C4-2B (cell line): ENCODE results near the gene LITAF.

Source experiments
- ZFX ChIP-seq: fragments of 450-650 bp; IDR thresholded peaks from 2 replicates; pipeline ENCODE4 v1.6.1; 2017
- TF ChIP-seq, protein P1 (sequence below): fragments of 450-650 bp; conservative IDR thresholded peaks from 2 replicates; pipeline ENCODE4 v1.5.1; 2017; ENCODE audit warnings: mild to moderate bottlenecking

DNA sequence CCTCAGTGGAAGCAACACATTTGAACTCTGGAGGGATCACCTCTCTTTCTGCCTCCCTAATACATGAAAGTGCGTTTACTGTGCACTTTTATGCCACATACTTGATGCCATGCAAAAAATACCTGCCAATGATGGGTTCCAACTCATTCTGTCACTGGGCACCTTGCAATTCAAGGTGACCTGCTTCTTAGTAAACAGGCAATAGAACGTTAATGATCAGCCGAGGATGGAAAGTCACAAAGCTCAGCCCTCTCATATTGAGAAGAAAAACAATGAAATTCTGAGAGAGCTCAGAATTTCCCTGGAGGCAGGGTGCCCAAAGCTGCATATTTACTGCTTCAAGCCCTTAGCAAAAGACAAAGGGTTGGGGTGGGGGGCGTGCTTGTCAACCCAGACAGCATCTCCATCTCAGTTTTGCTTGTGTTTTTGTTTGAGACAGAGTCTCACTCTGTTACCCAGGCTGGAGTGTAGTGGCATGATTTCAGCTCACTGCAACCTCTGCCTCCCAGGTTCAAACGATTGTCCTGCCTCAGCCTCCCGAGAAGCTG lies 23.2 kb downstream of the LITAF start:
- TF ChIP-seq, protein P1, sequence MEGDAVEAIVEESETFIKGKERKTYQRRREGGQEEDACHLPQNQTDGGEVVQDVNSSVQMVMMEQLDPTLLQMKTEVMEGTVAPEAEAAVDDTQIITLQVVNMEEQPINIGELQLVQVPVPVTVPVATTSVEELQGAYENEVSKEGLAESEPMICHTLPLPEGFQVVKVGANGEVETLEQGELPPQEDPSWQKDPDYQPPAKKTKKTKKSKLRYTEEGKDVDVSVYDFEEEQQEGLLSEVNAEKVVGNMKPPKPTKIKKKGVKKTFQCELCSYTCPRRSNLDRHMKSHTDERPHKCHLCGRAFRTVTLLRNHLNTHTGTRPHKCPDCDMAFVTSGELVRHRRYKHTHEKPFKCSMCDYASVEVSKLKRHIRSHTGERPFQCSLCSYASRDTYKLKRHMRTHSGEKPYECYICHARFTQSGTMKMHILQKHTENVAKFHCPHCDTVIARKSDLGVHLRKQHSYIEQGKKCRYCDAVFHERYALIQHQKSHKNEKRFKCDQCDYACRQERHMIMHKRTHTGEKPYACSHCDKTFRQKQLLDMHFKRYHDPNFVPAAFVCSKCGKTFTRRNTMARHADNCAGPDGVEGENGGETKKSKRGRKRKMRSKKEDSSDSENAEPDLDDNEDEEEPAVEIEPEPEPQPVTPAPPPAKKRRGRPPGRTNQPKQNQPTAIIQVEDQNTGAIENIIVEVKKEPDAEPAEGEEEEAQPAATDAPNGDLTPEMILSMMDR, result no peak
- TF ChIP-seq ZFX, result no peak
